ENCODE data around the gene UBASH3B. TPM values are rescaled to one million over a fixed set of nuclear protein-coding genes. Genes with fewer than 3 reads are reported as not detected.

UBASH3B gene
- total and polyA plus RNA-seq, 7 donors: 1.4 to 17.5 (median 8.5) TPM

- peaks cover 0 to 3% (median 0%) of the 10 kb centered on the region in 3 donors for H3K27me3 ChIP-seq (ENCODE audit: insufficient read depth in 3 of 3, low read length in 2 of 3)
- H3K9me3 ChIP-seq: no peaks in the 10 kb centered on the region
- no peak overlapping the region for H3K4me3 ChIP-seq
- H3K27ac ChIP-seq: no peak overlapping the region
- no peak for TF ChIP-seq CTCF (IDR thresholded peaks at IDR 0.05)
- no peaks in the 10 kb centered on the region for H3K4me1 ChIP-seq
- intact Hi-C loops (cut with DNase I): no loop called here
- ATAC-seq (no peak), DNase-seq (no peak)
- no peaks in the 10 kb centered on the region for H3K36me3 ChIP-seq (ENCODE audit: insufficient read depth in 1 of 2, low read depth in 1 of 2)
These were observed 22.9 kb downstream of the UBASH3B start for GRCh38 chr11:122678406-122678805.

DNA sequence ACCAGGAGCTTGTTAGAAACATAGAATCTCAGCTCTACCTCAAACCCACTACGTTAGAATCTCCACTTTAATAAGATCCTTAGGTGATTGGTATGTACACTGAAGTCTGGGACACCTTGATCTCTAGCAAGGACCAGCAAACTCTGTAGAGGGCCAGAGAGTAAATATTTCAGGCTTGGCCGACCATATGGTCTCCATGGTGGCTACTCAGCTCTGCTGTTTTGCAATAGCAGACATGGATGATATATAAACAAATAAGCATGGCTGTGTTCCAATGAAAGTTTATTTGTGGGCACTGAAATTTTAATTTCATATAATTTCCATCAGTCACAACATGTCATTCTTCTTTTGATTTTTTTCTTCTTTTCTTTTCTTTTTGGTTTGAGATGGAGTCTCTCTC, 23.9 kb downstream of the UBASH3B start:
- no peak overlapping the region for H3K27ac ChIP-seq
- H3K36me3 ChIP-seq (ENCODE audit: insufficient read depth in 1 of 2, low read depth in 1 of 2): no peaks in the 10 kb centered on the region
- H3K4me3 ChIP-seq: no peak overlapping the region
- intact Hi-C loops (cut with DNase I): no loop called here
- no peak for DNase-seq
- no peak for ATAC-seq
- H3K4me1 ChIP-seq: no peaks in the 10 kb centered on the region
- TF ChIP-seq CTCF (IDR thresholded peaks at IDR 0.05): no peak
- H3K9me3 ChIP-seq: no peaks in the 10 kb centered on the region
- WGBS, 3 donors: 94 to 98% (median 94%) methylated on average over 2 of the region's 2 CpGs
- H3K27me3 ChIP-seq (ENCODE audit: insufficient read depth in 3 of 3, low read length in 2 of 3): peaks cover 0 to 3% (median 0%) of the 10 kb centered on the region in 3 donors

DNA sequence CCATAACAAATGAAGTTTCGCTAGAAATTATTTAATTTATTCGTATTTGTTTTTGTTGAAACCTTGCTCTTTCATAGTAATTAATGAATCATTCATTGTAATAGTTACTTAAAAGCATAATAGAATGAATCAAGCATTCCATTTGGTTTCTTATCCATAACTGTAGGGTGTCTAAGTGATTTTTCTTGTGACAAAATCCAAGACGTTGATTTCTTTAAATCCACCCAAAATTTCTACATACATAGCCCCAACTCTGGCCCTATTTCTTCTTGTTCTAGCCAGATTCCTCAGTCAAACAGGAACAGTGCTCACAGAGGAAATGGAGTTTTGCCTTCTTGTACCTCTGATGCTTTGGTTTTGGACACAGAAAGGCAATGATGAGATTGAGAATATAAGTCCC, 25.5 kb downstream of the UBASH3B start:
- WGBS, 3 donors: 73 to 87% (median 77%) methylated on average over 3 of the region's 3 CpGs
- intact Hi-C loops (cut with DNase I): no loop called here

GRCh38 chr11:122681735-122682134, 26.2 kb downstream of the UBASH3B start:
- Histone ChIP-seq H3K27ac (no peak overlapping the region), H3K36me3 (ENCODE audit: insufficient read depth in 1 of 2, low read depth in 1 of 2) (no peaks in the 10 kb centered on the region), H3K27me3 (ENCODE audit: insufficient read depth in 3 of 3, low read length in 2 of 3) (peaks cover 0 to 3% (median 0%) of the 10 kb centered on the region in 3 donors), H3K4me1 (no peaks in the 10 kb centered on the region), H3K9me3 (no peaks in the 10 kb centered on the region), H3K4me3 (no peak overlapping the region)
- no peak for DNase-seq
- intact Hi-C loops (cut with DNase I): no loop called here
- ATAC-seq: peak; percentile 44 to 54 (median 46)
- TF ChIP-seq CTCF (IDR thresholded peaks at IDR 0.05): no peak
- WGBS, 3 donors: 36 to 53% (median 39%) methylated on average over 7 of the region's 7 CpGs

More for the DNA sequence above, 25.5 kb downstream of the UBASH3B start:
- Histone ChIP-seq H3K4me1 (no peaks in the 10 kb centered on the region), H3K9me3 (no peaks in the 10 kb centered on the region), H3K27me3 (ENCODE audit: insufficient read depth in 3 of 3, low read length in 2 of 3) (peaks cover 0 to 3% (median 0%) of the 10 kb centered on the region in 3 donors), H3K4me3 (no peak overlapping the region), H3K36me3 (ENCODE audit: insufficient read depth in 1 of 2, low read depth in 1 of 2) (no peaks in the 10 kb centered on the region), H3K27ac (no peak overlapping the region)
- ATAC-seq (no peak), DNase-seq (no peak)
- TF ChIP-seq CTCF (IDR thresholded peaks at IDR 0.05): no peak

DNA sequence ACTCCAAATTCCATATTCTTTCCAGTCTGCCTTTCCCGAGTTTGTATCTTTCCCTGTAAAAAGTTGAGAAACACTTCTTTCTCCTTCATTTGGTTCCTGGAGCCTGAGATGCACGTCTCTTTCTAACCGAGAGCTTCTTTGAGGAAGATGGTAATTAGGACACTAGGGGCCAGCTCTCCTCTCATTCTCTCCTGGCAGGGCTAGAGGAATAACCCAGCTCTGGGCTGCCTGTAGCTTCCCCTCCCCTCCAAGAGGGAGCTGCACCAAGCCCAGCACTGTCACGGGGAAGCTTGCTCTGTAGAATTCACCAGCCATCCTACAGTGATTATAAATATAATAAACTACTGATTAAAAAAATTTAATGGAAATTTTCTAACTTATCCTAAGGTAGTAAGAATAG, 26.9 kb downstream of the UBASH3B start:
- no peak for ATAC-seq
- Histone ChIP-seq H3K4me3 (no peak overlapping the region), H3K27ac (no peak overlapping the region), H3K9me3 (no peaks in the 10 kb centered on the region), H3K27me3 (ENCODE audit: insufficient read depth in 3 of 3, low read length in 2 of 3) (peaks cover 0 to 3% (median 0%) of the 10 kb centered on the region in 3 donors), H3K36me3 (ENCODE audit: insufficient read depth in 1 of 2, low read depth in 1 of 2) (no peaks in the 10 kb centered on the region), H3K4me1 (no peaks in the 10 kb centered on the region)
- intact Hi-C loops (cut with DNase I): no loop called here
- TF ChIP-seq CTCF (IDR thresholded peaks at IDR 0.05): no peak
- WGBS, 3 donors: 57 to 80% (median 69%) methylated on average over 4 of the region's 4 CpGs
- DNase-seq: no peak
